H1 (cell line): ENCODE results near the gene TSPAN3. TPM values are rescaled to one million over a fixed set of nuclear protein-coding genes. Genes with fewer than 3 reads are reported as not detected.

Experiments
- BCL11A ChIP-seq, 2 experiments: IDR thresholded peaks; one replicate each; pipeline ENCODE4 v1.6.1; 2011; ENCODE audit warnings: low read depth in 2 of 2, low read length in 2 of 2, mild to moderate bottlenecking in 2 of 2
- CHD7 ChIP-seq: fragments of 300-600 bp; sonication (generic); IDR thresholded peaks from 2 replicates; pipeline ENCODE4 v1.7.1; 2012; ENCODE audit warnings: low read length, moderate library complexity, mild to moderate bottlenecking, inconsistent platforms; ENCODE audit not compliant: insufficient replicate concordance
- RXRA ChIP-seq: IDR thresholded peaks from 2 replicates; pipeline ENCODE4 v1.6.1; 2011; ENCODE audit warnings: low read depth, mild to moderate bottlenecking, low read length, moderate library complexity; ENCODE audit not compliant: insufficient read depth
- polyA plus RNA-seq, 7 experiments: library from polyadenylated mRNA; depleted of rRNA in 3 of 7; stranded (reverse) in 5 of 7; unstranded in 2 of 7; fragments of >200 nt in 5 of 7; fragments of 200-250 nt in 2 of 7; gene quantifications; 1 replicate in 5 of 7; 2 replicates in 1 of 7; 4 replicates in 1 of 7; pipeline versions ENCODE4 v1.2.1 to v1.2.3, GENCODE V29; 2011 to 2013; ENCODE audit warnings: missing spikeins in 2 of 7, mixed read lengths in 2 of 7
- total RNA-seq: library from RNA; stranded (reverse); fragmentation: NEBNext Ultra II Directional; extraction: Animal tissue kit (Norgen Biotek cat#: 25700); gene quantifications from 2 replicates; pipeline ENCODE4 v1.2.1, GENCODE V29; 2021

TSPAN3 gene
- total and polyA plus RNA-seq, 2 of the 8 experiments (the other 6 are each of a cell fraction or from before 2014, with no cell fraction given): 107 to 238 TPM

GRCh38 chr15:77115179-77115578, 44.3 kb upstream of the TSPAN3 start (continued):
- TF ChIP-seq CHD7: no peak
- TF ChIP-seq BCL11A (IDR thresholded peaks at IDR 0.05; ENCODE audit: low read depth in 2 of 2, low read length in 2 of 2): no peak
- no peak for TF ChIP-seq RXRA
